Epithelial cell of esophagus (primary cell): ENCODE measurements around the gene BAIAP2.

Experiments used
- DNase-seq: peaks from one replicate; pipeline ENCODE4 v3.0.0; 2010; ENCODE audit warnings: low read depth
- H3K4me3 ChIP-seq: 2 replicates; pipeline ENCODE4 v1.5.1; 2011; ENCODE audit warnings: mild to moderate bottlenecking, low read length, control low read depth
- CTCF ChIP-seq: IDR thresholded peaks from 2 replicates; pipeline ENCODE4 v1.5.1; 2011; ENCODE audit warnings: low read depth, mild to moderate bottlenecking, low read length, control low read depth, inconsistent platforms; ENCODE audit not compliant: insufficient read depth; ENCODE audit errors: missing control alignments

BAIAP2 gene

GRCh38 chr17:81097134-81097942 lies 62.4 kb downstream of the BAIAP2 start:
- peak; percentile 50 for TF ChIP-seq CTCF
- peak; percentile 82 for DNase-seq
- no peak overlapping the region for H3K4me3 ChIP-seq

- H3K4me3 ChIP-seq = no peak overlapping the region
- peak; percentile 54 for DNase-seq
- TF ChIP-seq CTCF = no peak
These were observed 63.0 kb downstream of the BAIAP2 start for GRCh38 chr17:81097943-81098308.

GRCh38 chr17:81099888-81100287 lies 64.9 kb downstream of the BAIAP2 start:
- no peak for DNase-seq
- no peak for TF ChIP-seq CTCF
- H3K4me3 ChIP-seq = no peak overlapping the region

GRCh38 chr17:81100668-81101067 lies 65.7 kb downstream of the BAIAP2 start:
- TF ChIP-seq CTCF = no peak
- DNase-seq = no peak
- no peak overlapping the region for H3K4me3 ChIP-seq

GRCh38 chr17:81101614-81102306 lies 66.8 kb downstream of the BAIAP2 start:
- peak; percentile 75 for DNase-seq
- H3K4me3 ChIP-seq = no peak overlapping the region
- TF ChIP-seq CTCF = peak; percentile 99

GRCh38 chr17:81102352-81102751 lies 67.4 kb downstream of the BAIAP2 start:
- DNase-seq = no peak
- no peak overlapping the region for H3K4me3 ChIP-seq
- TF ChIP-seq CTCF = no peak
